GM12801 (cell line): ENCODE results near the gene CFAP47.

Experiments
- TF ChIP-seq, protein P1 (sequence below): IDR thresholded peaks from one replicate; pipeline ENCODE4 v1.5.1; 2011; ENCODE audit warnings: control low read depth; ENCODE audit not compliant: insufficient read length; ENCODE audit errors: extremely low read depth

Gene CFAP47

DNA sequence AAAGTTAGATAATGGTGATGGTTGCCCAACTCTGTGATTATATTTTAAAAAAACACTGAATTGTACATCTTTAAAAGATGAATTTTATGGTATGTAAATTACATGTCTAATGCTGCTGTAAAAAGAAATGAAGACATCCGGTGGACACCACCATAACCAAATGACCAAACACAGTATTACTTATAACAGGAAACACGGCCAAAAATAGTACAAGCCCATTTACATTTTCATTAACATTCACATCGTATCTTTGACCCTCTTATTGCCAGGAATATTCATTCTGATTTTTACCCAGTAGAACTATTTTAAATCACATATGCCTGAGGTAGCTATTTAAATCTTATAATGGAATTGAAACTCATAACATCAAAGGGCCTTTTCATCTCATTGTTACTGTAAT lies 143.2 kb downstream of the CFAP47 start:
- TF ChIP-seq, protein P1, sequence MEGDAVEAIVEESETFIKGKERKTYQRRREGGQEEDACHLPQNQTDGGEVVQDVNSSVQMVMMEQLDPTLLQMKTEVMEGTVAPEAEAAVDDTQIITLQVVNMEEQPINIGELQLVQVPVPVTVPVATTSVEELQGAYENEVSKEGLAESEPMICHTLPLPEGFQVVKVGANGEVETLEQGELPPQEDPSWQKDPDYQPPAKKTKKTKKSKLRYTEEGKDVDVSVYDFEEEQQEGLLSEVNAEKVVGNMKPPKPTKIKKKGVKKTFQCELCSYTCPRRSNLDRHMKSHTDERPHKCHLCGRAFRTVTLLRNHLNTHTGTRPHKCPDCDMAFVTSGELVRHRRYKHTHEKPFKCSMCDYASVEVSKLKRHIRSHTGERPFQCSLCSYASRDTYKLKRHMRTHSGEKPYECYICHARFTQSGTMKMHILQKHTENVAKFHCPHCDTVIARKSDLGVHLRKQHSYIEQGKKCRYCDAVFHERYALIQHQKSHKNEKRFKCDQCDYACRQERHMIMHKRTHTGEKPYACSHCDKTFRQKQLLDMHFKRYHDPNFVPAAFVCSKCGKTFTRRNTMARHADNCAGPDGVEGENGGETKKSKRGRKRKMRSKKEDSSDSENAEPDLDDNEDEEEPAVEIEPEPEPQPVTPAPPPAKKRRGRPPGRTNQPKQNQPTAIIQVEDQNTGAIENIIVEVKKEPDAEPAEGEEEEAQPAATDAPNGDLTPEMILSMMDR: no peak

DNA sequence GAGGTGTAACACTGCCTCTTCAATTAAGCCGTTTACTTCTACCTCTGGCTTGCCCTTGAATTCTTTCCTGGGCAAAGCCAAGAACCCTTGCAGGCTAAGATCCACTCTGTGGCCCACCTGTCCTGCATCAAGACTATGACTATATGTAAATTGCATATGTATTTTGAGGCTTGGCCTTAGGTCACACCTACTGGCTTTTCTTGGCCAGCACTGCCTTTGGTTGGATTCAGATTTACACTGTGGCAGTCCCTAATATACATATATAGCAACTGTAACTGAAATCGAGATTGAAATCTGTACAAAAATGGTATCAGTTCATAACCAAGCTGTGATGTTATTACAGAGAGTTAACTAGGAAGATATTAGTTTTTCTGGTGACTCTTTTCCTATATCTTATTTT lies 151.5 kb downstream of the CFAP47 start:
- TF ChIP-seq, protein P1: no peak

DNA sequence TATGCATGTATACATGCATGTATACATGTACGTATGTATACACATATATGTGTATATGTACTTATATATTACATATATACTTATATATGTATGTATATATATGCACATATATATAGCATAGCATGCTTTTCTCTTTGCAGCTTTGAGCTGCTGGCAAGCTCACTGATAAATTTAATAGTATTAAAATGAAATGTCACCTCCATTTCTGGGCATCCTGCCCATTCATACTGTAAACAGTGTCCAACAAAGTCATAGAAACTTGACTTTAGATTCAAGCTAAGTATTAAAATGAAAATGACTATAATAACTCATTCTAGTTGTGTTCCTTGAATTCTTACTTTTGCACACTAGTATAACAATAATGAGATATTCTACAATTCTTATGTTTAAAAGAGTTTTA lies 163.7 kb downstream of the CFAP47 start:
- TF ChIP-seq, protein P1: no peak

DNA sequence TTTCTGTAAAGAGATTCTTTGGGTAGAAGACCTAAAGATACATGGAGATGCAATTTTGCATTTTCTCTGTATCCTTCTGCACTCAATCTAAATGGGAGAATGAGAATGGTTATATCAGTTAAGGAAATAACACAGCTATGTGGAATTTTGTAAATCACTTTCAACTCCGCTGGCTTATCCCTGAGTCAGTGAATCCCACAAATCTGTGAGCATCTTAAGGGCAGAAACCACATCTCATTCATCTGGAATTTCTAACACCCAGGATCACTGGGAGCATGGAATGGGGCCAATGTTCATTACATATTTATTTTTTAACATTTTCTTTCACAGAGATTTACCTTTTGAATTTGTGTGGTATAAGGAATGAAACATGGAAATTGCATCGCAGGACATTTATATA lies 167.8 kb downstream of the CFAP47 start:
- TF ChIP-seq, protein P1: no peak

DNA sequence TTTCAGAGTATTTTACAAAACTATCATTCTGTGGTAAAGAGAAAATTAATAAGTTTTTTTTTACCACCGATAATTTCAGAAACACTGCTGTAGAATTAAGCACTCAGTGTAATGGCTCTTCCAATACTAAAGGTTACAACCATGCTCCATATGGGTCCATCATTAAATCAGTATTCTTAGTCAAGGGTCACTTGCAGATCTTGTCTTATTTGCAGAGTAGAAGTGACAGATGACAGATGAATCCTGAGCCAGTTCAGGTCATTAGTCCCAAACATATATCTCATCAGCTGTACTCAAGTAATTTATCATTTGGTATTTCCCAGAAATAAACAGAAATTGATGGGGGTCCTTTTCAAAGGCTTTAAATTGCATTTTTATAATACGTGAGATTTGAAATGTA lies 182.9 kb downstream of the CFAP47 start:
- TF ChIP-seq, protein P1: no peak

DNA sequence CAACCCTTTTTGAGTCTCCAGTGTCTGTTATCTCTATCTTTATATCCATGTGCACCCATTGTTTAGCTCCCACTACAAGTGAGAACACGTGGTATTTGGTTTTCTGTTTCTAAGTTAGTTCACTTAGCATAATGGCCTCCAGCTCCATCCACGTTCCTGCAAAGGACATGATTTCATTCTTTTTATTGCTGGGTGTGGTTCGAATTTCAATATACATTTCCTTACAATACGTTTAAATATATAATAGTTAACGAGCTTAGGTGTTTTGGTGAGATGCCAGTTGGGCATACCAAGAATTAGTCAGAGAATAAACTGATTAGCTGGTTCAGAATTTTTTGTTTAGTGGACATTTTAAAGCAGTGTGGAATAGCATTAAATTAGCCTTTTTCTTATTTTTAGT lies 196.7 kb downstream of the CFAP47 start:
- TF ChIP-seq, protein P1: no peak

DNA sequence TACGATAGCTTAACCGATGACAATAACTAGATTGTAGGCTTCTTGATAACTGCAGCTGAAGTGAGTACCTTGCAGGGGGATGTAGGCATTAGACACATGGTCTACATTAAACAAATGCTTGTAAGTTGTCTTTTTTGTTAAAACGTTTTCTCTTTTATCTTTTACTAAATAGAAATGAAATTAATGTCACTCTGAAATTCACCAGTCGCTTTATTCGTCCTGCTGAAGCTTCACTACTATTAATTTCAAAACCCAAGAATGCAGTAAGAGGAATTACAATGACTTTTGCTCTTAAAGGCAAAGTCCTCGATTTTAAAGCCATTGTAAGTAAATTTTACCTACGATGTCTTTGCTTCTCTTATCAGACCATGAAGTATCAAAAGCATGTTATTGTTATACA lies 239.7 kb downstream of the CFAP47 start:
- TF ChIP-seq, protein P1: no peak

DNA sequence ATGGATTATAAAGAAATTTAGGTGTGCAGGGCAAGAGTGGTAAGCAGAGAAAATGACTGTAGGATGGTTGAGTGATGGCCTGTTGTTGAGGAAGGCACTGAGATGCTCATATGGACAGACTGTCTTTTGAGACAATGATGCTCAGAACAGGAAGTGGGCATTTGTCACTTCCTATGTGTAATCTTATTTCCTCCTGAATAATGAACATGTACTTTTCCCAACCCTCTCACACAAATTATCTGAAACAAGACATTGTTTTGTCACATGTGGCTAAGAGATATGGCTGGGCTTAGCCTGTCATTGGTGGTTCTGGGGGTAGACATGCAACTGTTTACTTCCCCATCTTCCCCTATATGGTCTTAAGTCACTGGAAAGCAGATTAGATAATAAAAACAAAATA lies 240.5 kb downstream of the CFAP47 start:
- TF ChIP-seq, protein P1: no peak
